PC-3 (cell line): ENCODE measurements around the gene LRRN4. TPM values are rescaled to one million over a fixed set of nuclear protein-coding genes. Genes with fewer than 3 reads are reported as not detected.

Experiments used
- ATAC-seq: fragments of 200-7000 bp; cut with Tn5 transposase; 2 replicates; pipeline ENCODE4 v1.9.1; 2020; ENCODE audit warnings: mild to moderate bottlenecking, moderate library complexity
- BruUV-seq: library from RNA; stranded (reverse); fragments of 400-500 nt; replicated peaks from 2 replicates; lab custom pipeline; 2021; lab: Mats Ljungman, UMichigan
- CTCF ChIA-PET: fragments of 300-600 bp; sonication (Branson Sonifier 250); formaldehyde crosslinking; loops from one replicate; lab custom pipeline; 2022; ENCODE audit warnings: antibody characterized with exemption; lab: Charles Lee
- POLR2A ChIA-PET: fragments of 300-600 bp; sonication (Branson Sonifier 250); formaldehyde crosslinking; loops from one replicate; lab custom pipeline; 2022; ENCODE audit warnings: antibody characterized with exemption; ENCODE audit not compliant: unreplicated experiment; lab: Charles Lee
- DNase-seq: peaks from one replicate; pipeline ENCODE4 v3.0.0-alpha.2; 2015
- H2AFZ ChIP-seq: fragments of 300-600 bp; sonication (generic); 2 replicates; pipeline ENCODE4 v1.6.0; 2016; ENCODE audit warnings: antibody characterized with exemption, low read length
- H3F3A ChIP-seq: fragments of 300-600 bp; sonication (generic); one replicate; pipeline ENCODE4 v1.6.0; 2017; ENCODE audit warnings: antibody characterized with exemption, low read length, control low read depth, mild to moderate bottlenecking; ENCODE audit not compliant: unreplicated experiment
- H3K27ac ChIP-seq: fragments of 300-600 bp; sonication (generic); 2 replicates; pipeline ENCODE4 v1.5.1; 2016; ENCODE audit warnings: mild to moderate bottlenecking, low read length
- H3K27me3 ChIP-seq: fragments of 300-600 bp; sonication (generic); 2 replicates; pipeline ENCODE4 v1.6.1; 2016; ENCODE audit warnings: low read length, mixed read lengths
- H3K36me3 ChIP-seq: fragments of 300-600 bp; sonication (generic); 2 replicates; pipeline ENCODE4 v1.6.1; 2016; ENCODE audit warnings: low read depth, mixed run types, low read length, mixed read lengths
- H3K4me1 ChIP-seq: fragments of 300-600 bp; sonication (generic); 2 replicates; pipeline ENCODE4 v1.5.1; 2016; ENCODE audit warnings: low read length; ENCODE audit not compliant: insufficient read depth
- H3K4me2 ChIP-seq: fragments of 300-600 bp; sonication (generic); 2 replicates; pipeline ENCODE4 v1.6.0; 2016; ENCODE audit warnings: low read length
- H3K4me3 ChIP-seq: fragments of 300-600 bp; sonication (generic); 2 replicates; pipeline ENCODE4 v1.5.1; 2016; ENCODE audit warnings: mild to moderate bottlenecking, low read length, mixed read lengths
- H3K79me2 ChIP-seq: fragments of 300-600 bp; sonication (generic); 2 replicates; pipeline ENCODE4 v1.6.1; 2017; ENCODE audit warnings: low read length, mixed read lengths
- H3K9ac ChIP-seq: fragments of 300-600 bp; sonication (generic); 2 replicates; pipeline ENCODE4 v1.6.0; 2016; ENCODE audit warnings: mild to moderate bottlenecking, low read length
- H3K9me2 ChIP-seq: fragments of 300-600 bp; sonication (generic); replicated peaks from 2 replicates; pipeline ENCODE4 v1.6.1; 2016; ENCODE audit warnings: mixed run types, low read length, mixed read lengths
- H3K9me3 ChIP-seq: fragments of 300-600 bp; sonication (generic); 2 replicates; pipeline ENCODE4 v1.6.1; 2016; ENCODE audit warnings: low read length, mixed read lengths
- H4K20me1 ChIP-seq: fragments of 300-600 bp; sonication (generic); 2 replicates; pipeline ENCODE4 v1.6.1; 2016; ENCODE audit warnings: low read length, mixed read lengths
- CTCF ChIP-seq: fragments of 300-600 bp; sonication (generic); conservative IDR thresholded peaks from 2 replicates; pipeline ENCODE4 v1.5.1; 2017; ENCODE audit warnings: antibody characterized with exemption, low read depth, mild to moderate bottlenecking, low read length
- EZH2 ChIP-seq: fragments of 300-600 bp; sonication (generic); IDR thresholded peaks from one replicate; pipeline ENCODE4 v1.6.1; 2017; ENCODE audit warnings: antibody characterized with exemption, mild to moderate bottlenecking, low read length; ENCODE audit not compliant: unreplicated experiment
- EZH2phosphoT487 ChIP-seq: fragments of 300-600 bp; sonication (generic); IDR thresholded peaks from 2 replicates; pipeline ENCODE4 v1.6.1; 2018; ENCODE audit warnings: mild to moderate bottlenecking, antibody characterized with exemption, low read length, borderline replicate concordance
- intact Hi-C: fragments of 100-400 bp; cut with micrococcal nuclease; formaldehyde crosslinking; loops from 2 replicates; pipeline ENCODE4 v1.9.0; 2023
- total RNA-seq: library from RNA; depleted of rRNA; stranded (reverse); fragments of >200 nt; gene quantifications from 2 replicates; pipeline ENCODE4 v1.2.3, GENCODE V29; 2014

LRRN4 gene
- total RNA-seq, 1 experiment from 2014 or later: 0.44 TPM

DNA sequence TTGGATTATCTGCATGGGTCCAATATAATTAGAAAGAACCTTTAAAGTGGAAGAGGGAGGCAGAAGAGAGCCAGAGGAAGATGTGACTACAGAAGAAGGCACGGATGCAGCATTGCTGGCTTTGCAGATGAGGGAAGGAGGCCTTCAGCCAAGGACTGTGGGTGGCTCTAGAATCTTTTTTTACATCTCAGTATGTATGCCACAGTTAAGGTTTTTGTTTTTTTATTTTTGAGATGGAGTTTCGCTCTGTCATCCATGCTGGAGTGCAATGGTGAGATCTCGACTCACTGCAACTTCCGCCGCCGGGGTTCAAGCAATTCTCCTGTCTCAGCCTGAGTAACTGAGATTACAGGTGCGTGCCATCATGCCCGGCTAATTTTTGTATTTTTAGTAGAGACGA, 54.1 kb downstream of the LRRN4 start:
- Histone ChIP-seq H3K79me2 (no peaks in the 10 kb centered on the region), H2AFZ (no peak overlapping the region), H4K20me1 (no peaks in the 10 kb centered on the region), H3F3A (no peaks in the 10 kb centered on the region), H3K9me3 (no peaks in the 10 kb centered on the region), H3K9me2 (no peaks in the 10 kb centered on the region), H3K4me2 (no peak overlapping the region), H3K4me1 (peaks cover 2% of the 10 kb centered on the region; the same call in 1 of the 2 replicates), H3K27ac (no peak overlapping the region), H3K9ac (no peak overlapping the region), H3K36me3 (peaks cover 18% of the 10 kb centered on the region; the same call in 1 of the 2 replicates), H3K4me3 (no peak overlapping the region), H3K27me3 (no peaks in the 10 kb centered on the region)
- ChIA-PET POLR2A (no interaction called here), CTCF (no interaction called here)
- no TSS peak for BruUV-seq
- DNase-seq (no peak), ATAC-seq (no peak)
- intact Hi-C loops: loop anchor here (5.0 kb wide), 2 partner anchors 197 to 212 kb away; no protein-coding TSS in a partner anchor
- TF ChIP-seq EZH2: no peak
- no peak for TF ChIP-seq CTCF
- no peak for TF ChIP-seq EZH2phosphoT487

DNA sequence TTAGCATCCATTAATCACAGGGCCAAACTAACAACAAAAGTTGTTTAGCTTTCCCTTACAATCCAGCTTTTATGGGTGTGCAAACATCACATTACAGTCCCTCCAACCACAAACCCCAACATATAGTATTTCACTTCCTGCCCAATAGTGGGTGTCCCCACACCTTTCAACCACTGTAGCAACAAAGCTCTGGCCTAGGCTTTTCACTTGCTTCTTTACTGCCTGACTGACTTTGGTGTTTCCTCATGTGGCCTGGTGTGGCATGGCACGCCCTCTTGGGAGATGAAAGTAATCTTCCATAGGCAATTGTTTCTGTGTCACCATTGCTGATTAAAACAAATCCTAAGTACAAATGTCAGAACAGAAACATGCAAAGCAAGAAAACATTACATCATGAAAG, 57.1 kb downstream of the LRRN4 start:
- H3K79me2 ChIP-seq: no peaks in the 10 kb centered on the region
- TF ChIP-seq EZH2 (no peak), CTCF (no peak), EZH2phosphoT487 (no peak)
- H3K4me3 ChIP-seq: no peak overlapping the region
- DNase-seq: peak; percentile 44
- no peaks in the 10 kb centered on the region for H3K9me2 ChIP-seq
- BruUV-seq: no TSS peak
- CTCF ChIA-PET: interaction anchor here (0.5 kb wide), 1 partner anchor 154 kb away, joined by 3 read pairs; no protein-coding TSS in a partner anchor
- intact Hi-C loops: no loop called here
- H2AFZ ChIP-seq: no peak overlapping the region
- no peak overlapping the region for H3K9ac ChIP-seq
- H3K9me3 ChIP-seq: no peaks in the 10 kb centered on the region
- peak; percentile 93 for ATAC-seq
- no peaks in the 10 kb centered on the region for H4K20me1 ChIP-seq
- H3K36me3 ChIP-seq: peaks cover 42% of the 10 kb centered on the region
- peaks cover 10% of the 10 kb centered on the region for H3K4me1 ChIP-seq
- no peaks in the 10 kb centered on the region for H3K27me3 ChIP-seq
- H3K27ac ChIP-seq: no peak overlapping the region
- POLR2A ChIA-PET: interaction anchor here (0.6 kb wide), 1 partner anchor 281 kb away, joined by 4 read pairs; no protein-coding TSS in a partner anchor
- no peaks in the 10 kb centered on the region for H3F3A ChIP-seq
- H3K4me2 ChIP-seq: no peak overlapping the region
